ENCODE measurements around the gene GIGYF2.
"Not testable (repeated sequence)": the region's sequence is repeated elsewhere in the genome, so short reads cannot be mapped to it uniquely, and the experiment has no call there.

Gene GIGYF2

DNA sequence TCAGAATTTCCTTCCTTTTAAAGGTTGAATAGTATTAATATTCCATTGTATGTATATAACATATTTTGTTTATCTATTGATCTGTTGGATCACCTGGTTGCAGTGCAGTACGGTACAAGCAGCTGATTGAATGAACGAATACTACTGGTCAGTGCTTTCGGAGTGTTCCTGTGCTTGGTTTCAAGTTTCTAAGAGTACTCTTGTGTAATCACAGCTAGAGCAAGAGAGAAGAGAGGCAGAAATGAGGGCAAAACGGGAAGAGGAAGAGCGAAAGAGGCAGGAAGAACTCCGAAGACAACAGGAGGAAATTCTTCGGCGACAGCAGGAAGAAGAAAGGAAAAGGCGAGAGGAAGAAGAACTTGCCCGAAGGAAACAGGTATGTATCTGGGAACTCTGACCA, 119.5 kb downstream of the GIGYF2 start:
- DNase-seq (ENCODE audit: low spot score) = no peak

GRCh38 chr2:232817756-232818155, 120.6 kb downstream of the GIGYF2 start:
- DNase-seq (ENCODE audit: low spot score) = no peak

DNA sequence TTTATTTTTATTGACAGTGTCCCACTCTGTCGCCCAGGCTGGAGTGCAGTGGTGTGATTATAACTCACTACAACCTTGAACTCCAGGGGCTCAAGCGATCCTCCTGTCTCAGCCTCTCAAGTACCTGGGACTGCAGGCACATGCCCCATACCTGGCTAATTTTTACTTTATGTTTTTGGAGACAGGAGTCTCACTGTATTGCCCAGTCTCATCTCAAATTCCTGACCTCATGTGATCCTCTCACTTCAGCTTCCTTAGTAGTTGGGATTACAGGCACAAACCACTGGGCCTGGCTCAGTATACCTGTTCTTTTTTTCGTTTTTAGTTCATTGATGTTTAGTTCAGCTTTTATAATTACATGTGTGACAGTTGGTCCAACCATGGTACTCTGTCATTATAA, 132.9 kb downstream of the GIGYF2 start:
- no peak for DNase-seq (ENCODE audit: low spot score)

- DNase-seq (ENCODE audit: low spot score) = no peak
Measured at GRCh38 chr2:232831496-232831895, 134.4 kb downstream of the GIGYF2 start.

- no peak for DNase-seq (ENCODE audit: low spot score)
Measured at GRCh38 chr2:232833830-232834229, 136.7 kb downstream of the GIGYF2 start.

DNA sequence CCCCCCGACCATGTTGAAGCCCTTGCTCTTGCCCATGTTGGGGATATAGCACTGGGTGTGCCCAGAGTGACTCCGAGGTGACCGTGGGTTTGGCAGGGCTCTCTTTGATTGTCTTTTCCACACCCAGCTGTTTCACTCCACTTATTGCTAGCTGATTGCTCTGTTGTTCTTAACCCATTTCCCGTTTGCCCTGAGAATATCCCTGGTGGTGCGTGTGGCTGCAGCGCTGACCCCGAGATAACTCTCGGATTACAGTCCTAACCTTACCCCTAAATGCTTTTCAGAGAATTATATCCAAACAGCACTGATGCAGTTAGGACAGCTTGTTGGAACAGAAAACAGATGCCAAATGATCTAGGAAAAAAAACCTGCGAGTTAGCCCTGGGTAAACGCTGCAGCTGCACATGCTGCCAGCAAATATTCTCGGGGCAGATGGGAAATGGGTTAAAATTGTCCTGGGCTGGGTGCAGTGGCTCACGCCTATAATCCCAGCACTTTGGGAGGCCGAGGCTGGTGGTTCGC, 138.6 kb downstream of the GIGYF2 start:
- no peak for DNase-seq (ENCODE audit: low spot score)

- DNase-seq (ENCODE audit: low spot score) = no peak
Measured at GRCh38 chr2:232836934-232837333, 139.8 kb downstream of the GIGYF2 start.

DNA sequence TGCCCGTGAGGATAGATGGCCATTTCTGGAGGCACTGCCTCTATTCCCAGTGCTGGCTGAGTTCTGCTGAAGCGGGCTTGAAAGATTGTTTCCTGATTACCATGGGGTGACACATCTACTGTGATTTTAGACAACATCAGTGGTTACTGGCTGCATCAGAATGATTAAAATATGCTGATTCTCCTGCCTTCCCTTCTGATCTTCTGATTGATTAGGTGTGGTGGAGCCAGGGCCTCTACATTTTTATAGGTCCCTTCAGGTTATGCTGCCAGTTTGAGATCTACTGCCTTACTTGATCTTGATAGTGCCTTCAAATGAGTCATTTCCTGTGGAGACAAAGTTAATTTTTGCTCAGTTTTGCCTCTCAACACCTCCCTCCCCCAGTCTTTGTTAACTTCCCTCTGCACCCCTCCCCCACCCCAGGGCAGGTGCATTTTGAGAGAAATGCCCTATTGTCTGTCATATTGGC, 141.3 kb downstream of the GIGYF2 start:
- DNase-seq (ENCODE audit: low spot score) = no peak

GRCh38 chr2:232839411-232840079, 142.4 kb downstream of the GIGYF2 start:
- DNase-seq (ENCODE audit: low spot score) = peak; percentile 59

DNA sequence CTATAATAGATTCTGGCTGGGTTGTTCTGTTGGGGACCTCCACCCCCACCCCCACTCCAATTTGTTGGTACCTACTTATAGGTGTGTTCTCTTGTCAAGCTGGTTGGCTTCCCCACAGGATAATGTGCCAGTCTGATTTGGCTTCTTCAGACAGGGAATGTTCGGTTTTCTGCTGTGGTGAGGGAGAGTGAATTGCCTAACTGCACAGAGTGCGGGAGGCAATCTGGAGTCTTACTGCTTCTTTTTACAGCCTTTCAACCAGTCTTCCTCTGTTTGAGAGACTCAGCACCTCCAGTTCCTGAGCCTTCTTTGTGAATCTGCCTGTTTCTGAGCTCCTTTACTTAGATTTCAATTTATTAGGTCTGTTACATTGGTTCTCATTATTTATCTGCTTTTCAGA, 145.6 kb downstream of the GIGYF2 start:
- peak; percentile 29 for DNase-seq (ENCODE audit: low spot score)

GRCh38 chr2:232843834-232844233, 146.7 kb downstream of the GIGYF2 start:
- DNase-seq (ENCODE audit: low spot score) = peak; percentile 30

- no peak for DNase-seq (ENCODE audit: low spot score)
Measured at GRCh38 chr2:232846055-232846454, 148.9 kb downstream of the GIGYF2 start.

- DNase-seq (ENCODE audit: low spot score) = no peak
Measured at GRCh38 chr2:232850039-232850438, 152.9 kb downstream of the GIGYF2 start.

DNA sequence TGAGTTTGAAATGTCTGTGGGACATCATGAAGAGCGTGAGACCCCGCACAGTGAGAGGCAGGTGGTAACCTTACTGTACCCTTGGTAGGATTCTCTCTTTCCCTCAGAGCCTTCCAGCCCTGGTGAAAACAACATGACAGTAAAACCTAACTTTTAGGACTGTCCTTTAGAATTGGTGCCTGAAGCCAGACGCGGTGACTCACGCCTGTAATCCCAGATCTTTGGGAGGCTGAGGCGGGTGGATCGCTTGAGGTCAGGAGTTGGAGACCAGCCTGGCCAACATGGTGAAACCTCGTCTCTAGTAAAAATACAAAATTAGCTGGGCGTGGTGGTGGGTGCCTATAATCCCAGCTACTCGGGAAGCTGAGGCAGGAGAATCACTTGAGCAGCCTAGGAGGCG, 154.9 kb downstream of the GIGYF2 start:
- DNase-seq (ENCODE audit: low spot score) = not testable (repeated sequence)

DNA sequence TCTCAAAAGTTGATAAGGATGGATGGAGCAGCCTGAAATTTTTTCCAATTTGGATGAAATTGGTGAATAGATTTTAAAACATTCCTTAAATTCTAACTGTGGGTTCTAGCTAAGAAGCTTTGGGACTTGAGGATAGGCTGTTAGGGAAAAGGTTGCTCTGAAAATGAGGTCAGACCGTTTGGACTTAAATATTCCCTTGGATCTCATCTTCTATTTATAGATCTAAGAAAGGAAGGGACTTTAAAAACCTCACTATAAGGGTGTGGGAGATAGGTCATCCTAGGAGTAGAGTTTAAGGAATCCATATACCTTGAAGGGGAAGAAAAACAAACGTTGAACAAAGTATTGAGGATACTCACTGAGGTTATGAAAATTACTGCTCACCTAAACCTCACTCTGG, 155.5 kb downstream of the GIGYF2 start:
- no peak for DNase-seq (ENCODE audit: low spot score)

GRCh38 chr2:232854082-232854481, 157.0 kb downstream of the GIGYF2 start:
- DNase-seq (ENCODE audit: low spot score) = peak; percentile 39

DNA sequence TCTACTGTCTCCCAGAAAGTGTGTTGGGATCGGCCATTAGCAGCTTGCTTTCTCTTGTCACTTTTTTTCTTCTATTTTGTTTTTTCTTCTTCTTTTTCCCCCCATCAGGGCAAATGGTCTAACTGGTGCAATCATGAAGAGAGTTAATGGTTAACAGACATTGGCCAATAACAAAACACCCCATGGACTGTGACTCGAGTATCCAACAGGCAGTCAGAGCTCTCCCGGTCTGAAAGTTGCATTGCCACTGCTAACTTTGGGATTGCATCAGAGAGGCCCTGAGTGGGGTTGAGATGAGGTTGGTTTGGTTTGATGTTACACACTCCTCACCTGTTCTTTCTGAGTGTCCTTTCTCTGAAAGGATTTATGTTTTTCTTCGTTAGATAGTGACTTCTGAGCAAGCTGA, 160.0 kb downstream of the GIGYF2 start:
- no peak for DNase-seq (ENCODE audit: low spot score)

GRCh38 chr2:232859385-232859916, 162.3 kb downstream of the GIGYF2 start:
- no peak for DNase-seq (ENCODE audit: low spot score)

DNA sequence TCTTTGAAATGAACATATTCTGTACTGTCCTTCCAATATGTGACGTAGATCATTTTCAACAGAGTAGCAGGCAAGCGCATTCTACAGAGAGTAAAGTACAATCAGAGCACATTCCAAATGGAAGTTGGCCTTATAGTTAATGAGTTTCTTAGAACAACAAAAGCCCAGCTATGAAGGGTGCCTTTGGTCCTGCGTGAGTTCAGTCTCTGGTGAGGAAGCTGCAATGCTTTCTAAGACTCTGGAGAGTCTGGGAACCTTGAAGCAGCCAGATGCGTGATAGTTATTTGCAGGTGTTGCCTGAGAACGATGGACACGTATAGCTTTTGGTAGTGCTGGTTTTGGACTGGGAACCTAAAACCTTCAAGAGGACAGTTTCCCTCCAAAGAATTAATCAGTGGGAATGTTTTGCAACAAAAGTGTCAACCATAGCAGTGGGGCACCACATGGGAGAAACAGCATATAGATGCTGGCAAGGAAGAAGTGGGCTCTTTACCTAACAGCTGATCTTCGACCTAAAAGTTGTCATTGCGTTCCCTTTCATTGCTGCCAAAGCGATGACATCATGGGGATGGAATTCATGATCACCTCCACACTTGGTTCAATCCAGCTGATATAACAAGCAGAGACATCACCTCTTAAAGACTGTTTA, 163.6 kb downstream of the GIGYF2 start:
- no peak for DNase-seq (ENCODE audit: low spot score)

DNA sequence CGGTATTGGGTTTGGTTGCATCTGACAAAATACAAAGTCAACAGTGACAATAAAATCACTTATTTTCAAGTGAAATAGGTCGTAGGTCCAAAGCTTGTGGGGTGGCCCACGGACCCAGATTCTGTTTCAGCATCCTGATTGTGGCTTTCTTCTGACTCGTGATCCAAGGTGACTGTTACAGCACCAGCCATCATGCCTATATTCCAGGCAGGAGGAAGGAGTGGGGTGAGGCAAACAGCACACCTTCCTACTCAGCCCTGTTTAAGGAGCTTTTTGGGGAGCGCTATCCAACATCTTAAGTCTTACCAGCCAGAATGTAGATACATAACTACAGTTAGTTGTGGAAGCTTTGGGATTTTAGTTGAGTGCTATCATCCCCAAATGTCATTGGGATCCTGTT, 164.2 kb downstream of the GIGYF2 start:
- DNase-seq (ENCODE audit: low spot score) = no peak

GRCh38 chr2:232863996-232864395, 166.9 kb downstream of the GIGYF2 start:
- no peak for DNase-seq (ENCODE audit: low spot score)

GRCh38 chr2:232865165-232865564, 168.0 kb downstream of the GIGYF2 start:
- DNase-seq (ENCODE audit: low spot score) = no peak

DNA sequence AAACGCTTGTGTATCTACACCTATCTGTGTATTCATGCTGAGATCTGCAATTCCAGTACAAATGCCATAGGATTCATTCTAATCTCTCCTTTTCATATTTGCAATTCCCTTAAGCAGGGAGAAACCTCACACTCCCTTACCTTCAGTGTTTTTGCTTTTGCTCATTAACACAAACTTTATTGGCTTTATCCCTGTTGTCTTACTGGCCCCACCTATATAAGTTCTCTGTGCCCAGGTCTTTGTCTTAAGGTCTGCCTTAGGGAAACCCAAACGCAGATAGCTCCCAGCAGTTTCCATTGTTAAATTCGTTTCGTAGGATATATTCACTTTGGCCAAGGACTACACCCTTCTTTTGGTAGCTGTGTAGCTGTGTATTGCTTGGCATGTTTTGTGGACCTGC, 169.0 kb downstream of the GIGYF2 start:
- no peak for DNase-seq (ENCODE audit: low spot score)
